Natural killer cell (primary cell): ENCODE results near the gene TAPBPL. TPM values are rescaled to one million over a fixed set of nuclear protein-coding genes. Genes with fewer than 3 reads are reported as not detected.

Source experiments
- ATAC-seq, 3 donors: fragments of 150-1000 bp in 2 of 3; fragments of 200-7000 bp in 1 of 3; cut with Tn5 transposase; 1 replicate in 1 of 3; 2 replicates in 2 of 3; pipeline ENCODE4 v1.10.0; 2021; ENCODE audit warnings: mild to moderate bottlenecking in 2 of 3, moderate library complexity in 2 of 3
- DNase-seq, 2 donors: peaks; one replicate each; pipeline versions ENCODE4 v3.0.0 to v3.0.0-alpha.2; 2013 to 2021; ENCODE audit warnings: mixed read lengths in 1 of 2
- H3K27ac ChIP-seq: one replicate; pipeline ENCODE4 v1.5.1; 2013; ENCODE audit warnings: mild to moderate bottlenecking, low read length
- H3K27me3 ChIP-seq: one replicate; pipeline ENCODE4 v1.6.1; 2013; ENCODE audit warnings: low read length; ENCODE audit not compliant: control insufficient read depth, insufficient read depth
- H3K36me3 ChIP-seq: one replicate; pipeline ENCODE4 v1.6.1; 2013; ENCODE audit warnings: low read length; ENCODE audit not compliant: control insufficient read depth, insufficient read depth
- H3K4me1 ChIP-seq: one replicate; pipeline ENCODE4 v1.6.1; 2013; ENCODE audit warnings: low read length; ENCODE audit not compliant: control insufficient read depth, insufficient read depth
- H3K4me3 ChIP-seq: one replicate; pipeline ENCODE4 v1.5.1; 2013; ENCODE audit warnings: low read length
- H3K9me3 ChIP-seq: one replicate; pipeline ENCODE4 v1.6.1; 2013; ENCODE audit warnings: low read length; ENCODE audit not compliant: control insufficient read depth, insufficient read depth
- H3K27ac Mint-ChIP-seq, 2 donors: one replicate each; pipeline ENCODE4 v1.8.0; 2022; ENCODE audit warnings: mild to moderate bottlenecking in 2 of 2, mixed read lengths in 2 of 2, moderate library complexity in 1 of 2
- H3K27me3 Mint-ChIP-seq, 2 donors: one replicate each; pipeline ENCODE4 v1.8.0; 2022; ENCODE audit warnings: low read depth in 2 of 2, mixed read lengths in 2 of 2
- H3K36me3 Mint-ChIP-seq: one replicate; pipeline ENCODE4 v1.8.0; 2022; ENCODE audit warnings: mixed read lengths
- H3K4me1 Mint-ChIP-seq, 2 donors: one replicate each; pipeline ENCODE4 v1.8.0; 2022; ENCODE audit warnings: mixed read lengths in 2 of 2
- H3K4me3 Mint-ChIP-seq: one replicate; pipeline ENCODE4 v1.8.0; 2022; ENCODE audit warnings: mild to moderate bottlenecking, moderate library complexity, mixed read lengths
- H3K9me3 Mint-ChIP-seq, 2 donors: one replicate each; pipeline ENCODE4 v1.8.0; 2022; ENCODE audit warnings: mixed read lengths in 2 of 2
- CTCF ChIP-seq: fragments of 200-600 bp; IDR thresholded peaks from one replicate; pipeline ENCODE4 v1.8.0; 2022; ENCODE audit warnings: antibody characterized with exemption
- WGBS: methylation state at CpG from one replicate; pipeline ENCODE4 v1.1.7; 2013; ENCODE audit warnings: missing lambda C conversion rate; ENCODE audit not compliant: insufficient coverage; 5-methylcytosine and 5-hydroxymethylcytosine counted together
- intact Hi-C: fragments of 100-400 bp; cut with micrococcal nuclease; formaldehyde crosslinking; loops from one replicate; pipeline ENCODE4 v1.14.2; 2022
- total RNA-seq, 4 donors: library from RNA; stranded (reverse); fragments of 120-200 nt in 1 of 4; gene quantifications; one replicate each; pipeline versions ENCODE4 v1.2.3 to v1.2.4, GENCODE V29; 2013 to 2022

The TAPBPL gene
- total RNA-seq, 3 donors from 2014 or later (not counting 1 experiment from before 2014, with no cell fraction given): 43.0 to 51.4 (median 46.9) TPM

DNA sequence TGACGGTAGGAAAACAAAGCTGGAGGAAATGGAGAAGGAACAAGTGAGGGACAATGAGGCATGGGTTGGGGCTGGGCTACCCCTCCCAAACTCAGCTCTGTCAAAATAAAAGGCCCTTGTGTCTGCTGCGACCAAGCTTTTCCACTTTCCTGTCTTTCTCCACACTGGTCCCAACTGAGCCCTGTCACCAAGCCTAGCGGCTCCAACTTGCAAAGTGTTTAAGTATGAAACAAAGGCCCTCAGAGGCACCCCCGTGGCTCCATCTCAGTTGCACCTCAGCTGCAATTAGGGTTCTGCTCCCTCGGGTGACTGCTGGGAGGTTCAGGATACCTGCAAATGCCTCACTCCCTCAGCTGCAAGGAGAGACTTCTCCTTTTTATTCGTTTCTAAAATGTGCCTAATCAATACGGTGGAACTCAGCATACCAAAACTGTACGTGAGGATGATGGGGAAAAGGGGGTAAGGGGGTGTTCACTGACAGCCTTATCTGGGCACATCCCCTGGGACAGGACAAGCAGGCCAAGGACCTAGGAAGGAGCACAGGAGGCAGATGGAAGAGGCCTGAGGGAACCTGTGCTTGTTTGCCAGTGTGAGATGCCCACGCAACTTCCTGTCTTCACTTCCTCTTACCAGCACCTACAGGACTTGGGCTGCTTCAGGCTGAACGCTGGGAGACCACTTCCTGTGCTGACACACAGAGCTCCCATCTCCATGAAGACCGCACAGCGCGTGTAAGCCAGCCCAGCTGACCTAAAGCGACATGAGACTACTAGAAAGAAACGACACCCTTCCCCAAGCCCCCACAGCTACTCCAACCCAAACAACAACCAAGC, 9.8 kb downstream of the TAPBPL start:
- DNase-seq (peak; percentile 68 to 95), ATAC-seq (peak; percentile 79 to 94 (median 92))
- no peak overlapping the region for H3K4me3 ChIP-seq
- H3K27me3 Mint-ChIP-seq: no peaks in the 10 kb centered on the region
- peak overlapping the region; percentile 88 for H3K27ac ChIP-seq
- H3K36me3 ChIP-seq: peaks cover 70% of the 10 kb centered on the region
- H3K4me1 Mint-ChIP-seq: peaks cover 50 to 77% of the 10 kb centered on the region in 2 donors
- H3K27ac Mint-ChIP-seq: peak overlapping the region; percentile 95 to 97
- WGBS: 12% methylated on average over 13 of the region's 15 CpGs
- no peaks in the 10 kb centered on the region for H3K9me3 ChIP-seq
- peaks cover 57% of the 10 kb centered on the region for H3K4me1 ChIP-seq
- no peaks in the 10 kb centered on the region for H3K27me3 ChIP-seq
- H3K4me3 Mint-ChIP-seq: peak overlapping the region; percentile 75
- intact Hi-C loops: loop anchor here (1.0 to 5.0 kb wide), 3 partner anchors 9 to 146 kb away; partner anchors contain the start of genes CHD4 and TAPBPL
- no peaks in the 10 kb centered on the region for H3K9me3 Mint-ChIP-seq
- no peak for TF ChIP-seq CTCF
- peaks cover 19% of the 10 kb centered on the region for H3K36me3 Mint-ChIP-seq

DNA sequence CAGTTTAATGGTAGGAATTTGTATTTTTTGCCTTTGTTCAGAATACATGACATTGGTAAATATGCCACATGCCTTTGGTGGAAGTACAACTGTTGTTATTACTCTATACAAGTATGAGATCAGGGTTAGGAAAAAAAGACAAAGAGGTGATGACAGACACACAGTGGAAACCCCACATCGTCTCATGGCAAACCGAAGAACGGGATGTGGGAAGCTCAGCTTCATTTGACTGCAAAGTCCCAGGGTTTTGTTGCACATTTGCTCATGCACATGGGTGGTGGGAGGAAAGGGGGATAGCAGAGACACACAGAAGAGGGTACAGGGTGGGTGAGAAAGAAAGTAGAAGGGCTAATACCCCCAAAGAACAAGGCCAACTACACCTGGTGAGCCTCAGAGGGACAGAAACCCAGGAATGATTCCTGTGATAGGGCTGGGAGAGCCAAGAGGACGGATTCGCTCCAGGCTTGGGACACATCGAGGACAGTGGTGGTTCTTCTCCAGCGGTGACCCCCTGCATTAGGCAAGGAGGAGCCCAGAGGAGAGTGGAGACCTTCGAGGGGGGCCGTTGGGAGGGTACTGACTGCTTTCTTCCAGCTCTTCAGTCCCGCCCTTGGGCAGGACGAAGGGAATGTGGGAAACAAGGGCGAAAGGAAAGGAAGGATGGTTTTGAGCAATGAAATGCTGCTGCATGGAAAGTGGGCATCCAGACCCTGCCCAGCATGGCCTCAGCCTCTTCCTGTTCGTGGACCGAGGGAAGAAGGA, 10.6 kb downstream of the TAPBPL start:
- no peak overlapping the region for H3K4me3 ChIP-seq
- no peaks in the 10 kb centered on the region for H3K9me3 Mint-ChIP-seq
- TF ChIP-seq CTCF: no peak
- 71% methylated on average over 14 of the region's 14 CpGs for WGBS
- H3K36me3 Mint-ChIP-seq: peaks cover 19% of the 10 kb centered on the region
- peaks cover 66% of the 10 kb centered on the region for H3K36me3 ChIP-seq
- no peaks in the 10 kb centered on the region for H3K27me3 ChIP-seq
- H3K9me3 ChIP-seq: no peaks in the 10 kb centered on the region
- peak overlapping the region; percentile 88 for H3K27ac ChIP-seq
- DNase-seq: peak in 1 of 2 donors; percentile 79
- peak overlapping the region; percentile 75 for H3K4me3 Mint-ChIP-seq
- peaks cover 57% of the 10 kb centered on the region for H3K4me1 ChIP-seq
- peaks cover 57 to 80% of the 10 kb centered on the region in 2 donors for H3K4me1 Mint-ChIP-seq
- H3K27ac Mint-ChIP-seq: peak overlapping the region; percentile 95 to 97
- peak; percentile 26 to 37 (median 27) for ATAC-seq
- H3K27me3 Mint-ChIP-seq: no peaks in the 10 kb centered on the region
- intact Hi-C loops: loop anchor here (1.0 to 5.0 kb wide), 3 partner anchors 10 to 145 kb away; partner anchors contain the start of genes CHD4 and TAPBPL

DNA sequence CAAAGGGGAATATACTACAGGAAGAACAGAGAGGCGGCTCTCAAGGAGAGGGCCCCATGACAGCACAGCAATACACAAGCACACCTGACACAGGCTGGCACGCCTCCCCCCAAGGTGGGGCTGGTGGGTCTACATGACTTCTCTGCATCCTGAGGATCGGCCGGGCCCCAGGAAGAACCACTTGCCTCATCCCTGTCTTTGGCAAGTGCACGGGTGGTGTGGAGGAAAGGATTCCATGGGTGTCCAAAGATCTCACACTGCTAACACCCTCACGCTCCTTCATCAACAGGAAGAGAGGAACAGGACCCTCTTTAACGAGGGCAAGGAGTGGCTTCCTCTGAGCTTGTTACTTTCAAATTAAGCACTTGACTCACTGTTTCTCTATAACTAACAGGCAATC, 11.4 kb downstream of the TAPBPL start:
- H3K4me3 Mint-ChIP-seq: peak overlapping the region; percentile 80
- peak in 1 of 2 donors; percentile 62 for DNase-seq
- ATAC-seq: peak in 1 of 3 donors; percentile 19
- H3K9me3 Mint-ChIP-seq: no peaks in the 10 kb centered on the region
- Histone ChIP-seq H3K27ac (peak overlapping the region; percentile 88), H3K9me3 (no peaks in the 10 kb centered on the region), H3K36me3 (peaks cover 60% of the 10 kb centered on the region), H3K4me1 (peaks cover 57% of the 10 kb centered on the region), H3K4me3 (no peak overlapping the region), H3K27me3 (no peaks in the 10 kb centered on the region)
- H3K4me1 Mint-ChIP-seq: peaks cover 61 to 87% of the 10 kb centered on the region in 2 donors
- H3K27me3 Mint-ChIP-seq: no peaks in the 10 kb centered on the region
- peak overlapping the region; percentile 95 to 97 for H3K27ac Mint-ChIP-seq
- intact Hi-C loops: loop anchor here (2.0 to 5.0 kb wide), 2 partner anchors 126 to 144 kb away; partner anchors contain the start of gene CHD4
- H3K36me3 Mint-ChIP-seq: peaks cover 19% of the 10 kb centered on the region
- no peak for TF ChIP-seq CTCF
- 47% methylated on average over 6 of the region's 7 CpGs for WGBS
